ENCODE data around the gene FAM169A. TPM values are rescaled to one million over a fixed set of nuclear protein-coding genes. Genes with fewer than 3 reads are reported as not detected.

FAM169A gene
- total and polyA plus RNA-seq, 2 donors (not counting 1 experiment from before 2014, with no cell fraction given) = 2.1 to 9.4 TPM

- Histone ChIP-seq H3K4me1 (ENCODE audit: control insufficient read depth in 2 of 2, insufficient read depth in 2 of 2, low read length in 2 of 2) (no peaks in the 10 kb centered on the region), H3K9me3 (ENCODE audit: control extremely low read depth in 1 of 3, control insufficient read depth in 2 of 3, insufficient read depth in 1 of 3, low read length in 2 of 3) (no peaks in the 10 kb centered on the region), H4K20me1 (ENCODE audit: control insufficient read depth, insufficient read depth, low read length, poor library complexity, severe bottlenecking) (no peaks in the 10 kb centered on the region), H3K27me3 (replicated peaks in 1 of 4; ENCODE audit: control extremely low read depth in 1 of 4, control insufficient read depth in 3 of 4, insufficient read depth in 4 of 4, low read length in 3 of 4) (no peaks in the 10 kb centered on the region), H3K4me3 (ENCODE audit: control extremely low read depth in 1 of 5, extremely low read depth in 1 of 5, insufficient read depth in 1 of 5, low read depth in 2 of 5, low read length in 4 of 5) (no peak overlapping the region), H3K27ac (ENCODE audit: low read length in 2 of 2) (no peak overlapping the region), H3K9ac (ENCODE audit: low read length) (no peak overlapping the region), H2AFZ (ENCODE audit: insufficient read depth, low read depth, low read length, poor library complexity, severe bottlenecking) (no peak overlapping the region), H3K36me3 (replicated peaks in 1 of 2; ENCODE audit: control extremely low read depth in 1 of 2, control insufficient read depth in 1 of 2, extremely low read depth in 1 of 2, insufficient read depth in 2 of 2, low read length in 1 of 2) (no peaks in the 10 kb centered on the region), H3K79me2 (ENCODE audit: control insufficient read depth, insufficient read depth, low read length) (no peaks in the 10 kb centered on the region), H3K4me2 (replicated peaks; ENCODE audit: low read depth, low read length, poor library complexity, severe bottlenecking) (no peak overlapping the region)
- Mint-ChIP-seq H3K4me1 (no peaks in the 10 kb centered on the region), H3K27ac (no peak overlapping the region), H3K4me3 (no peak overlapping the region), H3K9me3 (ENCODE audit: insufficient read depth) (peaks cover 2% of the 10 kb centered on the region), H3K27me3 (no peaks in the 10 kb centered on the region)
- intact Hi-C loops (cut with micrococcal nuclease) = loop anchor here (1.0 to 5.0 kb wide), 2 partner anchors 137 to 231 kb away; no protein-coding TSS in a partner anchor
- TF ChIP-seq, protein P1, sequence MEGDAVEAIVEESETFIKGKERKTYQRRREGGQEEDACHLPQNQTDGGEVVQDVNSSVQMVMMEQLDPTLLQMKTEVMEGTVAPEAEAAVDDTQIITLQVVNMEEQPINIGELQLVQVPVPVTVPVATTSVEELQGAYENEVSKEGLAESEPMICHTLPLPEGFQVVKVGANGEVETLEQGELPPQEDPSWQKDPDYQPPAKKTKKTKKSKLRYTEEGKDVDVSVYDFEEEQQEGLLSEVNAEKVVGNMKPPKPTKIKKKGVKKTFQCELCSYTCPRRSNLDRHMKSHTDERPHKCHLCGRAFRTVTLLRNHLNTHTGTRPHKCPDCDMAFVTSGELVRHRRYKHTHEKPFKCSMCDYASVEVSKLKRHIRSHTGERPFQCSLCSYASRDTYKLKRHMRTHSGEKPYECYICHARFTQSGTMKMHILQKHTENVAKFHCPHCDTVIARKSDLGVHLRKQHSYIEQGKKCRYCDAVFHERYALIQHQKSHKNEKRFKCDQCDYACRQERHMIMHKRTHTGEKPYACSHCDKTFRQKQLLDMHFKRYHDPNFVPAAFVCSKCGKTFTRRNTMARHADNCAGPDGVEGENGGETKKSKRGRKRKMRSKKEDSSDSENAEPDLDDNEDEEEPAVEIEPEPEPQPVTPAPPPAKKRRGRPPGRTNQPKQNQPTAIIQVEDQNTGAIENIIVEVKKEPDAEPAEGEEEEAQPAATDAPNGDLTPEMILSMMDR (IDR thresholded peaks at IDR 0.05) = peak; percentile 19
- no peak for TF ChIP-seq EZH2 (IDR thresholded peaks at IDR 0.05; ENCODE audit: borderline replicate concordance, insufficient read depth, low read depth, low read length, poor library complexity, severe bottlenecking)
- ATAC-seq (ENCODE audit: low read depth) (peak; percentile 67), DNase-seq (peak; percentile 20)
- ChIA-PET CTCF (no interaction called here), POLR2A (no interaction called here)
- 32% methylated on average over 4 of the region's 4 CpGs for WGBS (ENCODE audit: insufficient coverage)
These were observed 37.1 kb upstream of the FAM169A start for GRCh38 chr5:74903165-74903787.

DNA sequence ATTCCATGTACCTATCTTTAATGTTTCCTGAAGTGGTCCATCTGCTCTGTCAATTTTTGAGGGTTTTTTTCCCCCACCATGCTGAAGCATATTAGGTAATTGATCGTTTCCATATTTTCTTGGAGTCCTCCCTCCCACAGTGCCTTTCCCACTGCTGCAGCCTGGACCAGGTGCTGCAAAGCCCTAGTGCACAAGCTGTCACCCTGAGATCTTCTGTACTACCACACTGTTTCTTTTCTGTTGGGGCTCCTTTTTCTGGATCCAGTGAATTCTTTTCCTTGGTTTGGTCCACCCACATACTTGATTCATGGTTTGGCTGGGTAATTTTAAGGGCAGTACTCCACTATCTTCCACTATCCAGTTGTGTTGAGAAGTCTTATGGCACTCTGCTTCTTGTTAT is 30.9 kb upstream of the FAM169A start:
- Histone ChIP-seq H4K20me1 (ENCODE audit: control insufficient read depth, insufficient read depth, low read length, poor library complexity, severe bottlenecking) (no peaks in the 10 kb centered on the region), H3K27ac (ENCODE audit: low read length in 2 of 2) (no peak overlapping the region), H3K4me3 (ENCODE audit: control extremely low read depth in 1 of 5, extremely low read depth in 1 of 5, insufficient read depth in 1 of 5, low read depth in 2 of 5, low read length in 4 of 5) (no peak overlapping the region), H3K27me3 (replicated peaks in 1 of 4; ENCODE audit: control extremely low read depth in 1 of 4, control insufficient read depth in 3 of 4, insufficient read depth in 4 of 4, low read length in 3 of 4) (peaks cover 0 to 3% (median 0%) of the 10 kb centered on the region in 4 experiments), H3K36me3 (replicated peaks in 1 of 2; ENCODE audit: control extremely low read depth in 1 of 2, control insufficient read depth in 1 of 2, extremely low read depth in 1 of 2, insufficient read depth in 2 of 2, low read length in 1 of 2) (no peaks in the 10 kb centered on the region), H3K4me1 (ENCODE audit: control insufficient read depth in 2 of 2, insufficient read depth in 2 of 2, low read length in 2 of 2) (no peaks in the 10 kb centered on the region), H3K79me2 (ENCODE audit: control insufficient read depth, insufficient read depth, low read length) (no peaks in the 10 kb centered on the region), H2AFZ (ENCODE audit: insufficient read depth, low read depth, low read length, poor library complexity, severe bottlenecking) (no peak overlapping the region), H3K4me2 (replicated peaks; ENCODE audit: low read depth, low read length, poor library complexity, severe bottlenecking) (no peak overlapping the region), H3K9ac (ENCODE audit: low read length) (no peak overlapping the region), H3K9me3 (ENCODE audit: control extremely low read depth in 1 of 3, control insufficient read depth in 2 of 3, insufficient read depth in 1 of 3, low read length in 2 of 3) (peaks cover 0 to 4% (median 0%) of the 10 kb centered on the region in 3 donors)
- intact Hi-C loops (cut with micrococcal nuclease) = no loop called here
- H3K27ac Mint-ChIP-seq = no peak overlapping the region
- peaks cover 6% of the 10 kb centered on the region for H3K27me3 Mint-ChIP-seq
- TF ChIP-seq, protein P1 (IDR thresholded peaks at IDR 0.05) = no peak
- no peak for TF ChIP-seq EZH2 (IDR thresholded peaks at IDR 0.05; ENCODE audit: borderline replicate concordance, insufficient read depth, low read depth, low read length, poor library complexity, severe bottlenecking)
- H3K4me1 Mint-ChIP-seq = no peaks in the 10 kb centered on the region
- peaks cover 6% of the 10 kb centered on the region for H3K9me3 Mint-ChIP-seq (ENCODE audit: insufficient read depth)
- CTCF ChIA-PET = no interaction called here
- DNase-seq (no peak), ATAC-seq (ENCODE audit: low read depth) (no peak)
- POLR2A ChIA-PET = no interaction called here
- 80% methylated on average over 1 of the region's 1 CpG for WGBS (ENCODE audit: insufficient coverage)
- H3K4me3 Mint-ChIP-seq = no peak overlapping the region
